GM20431 (cell line): Measurements from ENCODE around the gene PPP1R12B.
"Not testable (repeated sequence)": the region's sequence is repeated elsewhere in the genome, so short reads cannot be mapped to it uniquely, and the experiment has no call there.

Experiments used
- in situ Hi-C: fragments of 300-500 bp; cut with MseI, MboI; formaldehyde crosslinking; loops from one replicate; pipeline ENCODE4 v1.15.0; 2020; ENCODE audit warnings: low sequenced_read_pairs; ENCODE audit not compliant: unreplicated experiment

PPP1R12B gene

DNA sequence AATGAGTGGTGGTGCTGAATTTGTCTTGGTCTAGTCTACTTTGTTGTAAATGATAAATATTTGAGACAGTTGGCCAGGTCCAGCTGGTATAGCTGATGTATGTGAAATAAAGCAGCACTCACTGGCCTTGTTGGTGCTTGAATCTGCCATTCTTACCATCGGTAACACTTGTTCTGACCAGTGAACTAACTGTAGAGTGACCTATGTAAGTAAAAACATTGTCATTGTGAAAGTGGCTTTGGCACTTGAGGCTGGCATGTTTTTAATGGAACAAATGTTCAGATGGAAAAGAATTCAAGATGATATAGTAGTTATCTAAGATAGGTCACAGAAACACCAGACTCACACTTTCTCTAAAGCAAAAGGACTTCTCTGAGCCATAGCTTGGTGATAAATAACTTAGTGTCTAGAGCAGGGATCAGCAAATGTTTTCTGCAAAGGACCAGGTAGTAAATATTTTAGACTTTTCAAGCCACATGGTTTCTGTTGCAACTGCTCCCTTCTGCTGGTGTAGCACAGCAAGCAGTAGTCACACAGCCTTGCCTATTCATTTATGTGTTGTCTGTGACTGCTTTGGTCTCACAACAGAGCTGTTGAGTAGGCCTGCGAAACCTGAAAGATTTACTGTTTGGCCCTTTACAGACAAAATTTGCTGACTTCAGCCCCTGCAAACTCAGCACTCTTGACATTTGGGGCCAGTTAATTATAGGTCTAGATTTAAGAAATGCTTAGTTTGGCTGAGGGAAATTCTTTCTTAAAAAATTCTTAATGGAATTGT, 124.0 kb downstream of the PPP1R12B start:
- in situ Hi-C loops = loop anchor here (25.0 kb wide), 1 partner anchor 240 kb away; the partner anchor contains the start of gene SYT2

DNA sequence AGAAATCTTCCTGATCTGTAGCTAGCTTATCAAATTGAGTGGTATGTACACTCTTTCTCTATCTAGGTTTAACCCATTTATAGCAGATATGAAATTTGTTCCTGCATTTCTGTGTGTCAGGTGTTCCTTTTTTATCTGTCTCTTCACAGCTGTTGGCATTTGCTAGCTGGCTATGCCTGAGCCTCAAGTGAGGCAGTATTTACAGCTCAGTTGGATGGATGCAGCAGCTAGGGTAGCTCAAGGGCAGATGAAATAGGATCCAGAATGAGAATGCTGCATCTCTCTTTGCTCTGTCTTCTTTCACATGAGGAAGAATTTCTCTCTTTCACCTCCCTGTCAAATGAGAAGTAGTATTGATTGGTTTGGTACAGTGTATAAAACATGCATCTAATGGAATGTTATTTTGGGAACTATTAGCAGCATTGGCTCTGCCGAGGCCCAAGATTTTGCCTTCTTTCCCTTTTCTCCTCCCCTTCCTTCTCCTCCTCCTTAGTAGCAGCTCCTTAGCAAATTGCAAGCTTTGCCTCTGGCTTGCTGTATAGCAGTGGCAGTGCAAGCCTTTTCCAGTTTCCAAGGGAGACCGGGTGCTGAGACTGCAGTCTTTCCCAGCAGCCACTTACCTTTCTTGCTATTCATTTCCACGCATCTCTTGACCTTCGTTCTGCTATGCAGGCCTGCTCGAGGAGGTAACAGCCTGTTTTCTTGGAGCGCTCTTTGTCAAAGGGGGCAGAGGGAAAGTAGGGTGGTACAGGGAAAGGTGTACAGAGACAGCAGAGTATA, 125.0 kb downstream of the PPP1R12B start:
- in situ Hi-C loops = loop anchor here (25.0 kb wide), 1 partner anchor 239 kb away; the partner anchor contains the start of gene SYT2

DNA sequence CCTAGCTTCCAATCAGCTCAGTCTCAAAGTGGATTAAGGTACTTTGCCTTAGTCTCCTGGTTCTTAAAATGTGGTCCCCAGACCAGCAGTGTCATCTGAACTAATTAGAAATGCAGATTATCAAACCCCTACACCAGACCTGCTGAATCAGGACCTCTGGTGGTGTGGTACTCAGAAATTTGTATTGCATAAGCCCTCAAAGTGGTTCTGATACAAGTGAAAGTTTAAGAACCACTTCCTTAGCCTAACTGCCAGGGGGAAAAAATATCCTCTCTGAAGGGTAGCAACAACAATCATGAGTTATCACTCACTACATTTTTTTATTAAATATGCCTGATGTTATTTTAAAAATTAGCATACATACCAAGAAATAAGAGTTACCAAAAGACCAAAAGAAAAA, 131.2 kb downstream of the PPP1R12B start:
- in situ Hi-C loops = not testable (repeated sequence)

DNA sequence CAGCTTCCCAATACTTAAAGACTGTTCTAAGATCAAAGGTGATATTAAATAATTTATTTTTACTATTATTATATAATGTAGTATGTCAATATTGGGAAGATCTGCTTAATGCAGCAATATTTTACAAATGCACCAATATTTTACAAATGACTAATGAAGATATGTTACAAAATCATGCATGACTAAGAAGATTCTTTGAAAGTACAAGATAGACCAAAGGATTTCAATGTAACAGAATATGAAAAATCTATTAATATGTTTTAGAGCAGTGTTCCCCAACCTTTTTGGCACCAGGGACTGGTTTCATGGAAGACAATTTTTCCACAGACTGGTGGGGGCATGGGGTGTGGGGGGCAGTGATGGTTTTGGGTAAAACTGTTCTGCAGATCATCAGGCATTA, 132.1 kb downstream of the PPP1R12B start:
- in situ Hi-C loops = not testable (repeated sequence)

DNA sequence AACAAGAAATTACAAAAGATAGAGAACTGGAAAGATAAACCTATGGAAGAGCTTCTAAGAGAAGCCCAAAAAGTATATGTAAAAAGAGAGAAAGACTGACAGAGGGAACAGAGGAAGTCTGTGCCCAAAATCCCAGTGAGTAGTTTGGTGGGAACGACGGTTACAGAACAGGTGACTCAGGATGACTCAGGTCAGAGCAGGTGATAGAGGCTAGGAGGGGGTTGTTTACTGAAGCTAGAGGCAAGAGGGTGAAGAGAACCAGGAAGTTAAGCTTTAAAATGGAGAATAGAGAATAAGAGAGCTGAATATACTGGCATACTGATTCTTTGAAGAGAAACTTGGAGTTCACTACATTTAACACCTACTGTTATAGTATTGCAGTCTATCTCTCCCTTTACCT, 134.9 kb downstream of the PPP1R12B start:
- in situ Hi-C loops = not testable (repeated sequence)

DNA sequence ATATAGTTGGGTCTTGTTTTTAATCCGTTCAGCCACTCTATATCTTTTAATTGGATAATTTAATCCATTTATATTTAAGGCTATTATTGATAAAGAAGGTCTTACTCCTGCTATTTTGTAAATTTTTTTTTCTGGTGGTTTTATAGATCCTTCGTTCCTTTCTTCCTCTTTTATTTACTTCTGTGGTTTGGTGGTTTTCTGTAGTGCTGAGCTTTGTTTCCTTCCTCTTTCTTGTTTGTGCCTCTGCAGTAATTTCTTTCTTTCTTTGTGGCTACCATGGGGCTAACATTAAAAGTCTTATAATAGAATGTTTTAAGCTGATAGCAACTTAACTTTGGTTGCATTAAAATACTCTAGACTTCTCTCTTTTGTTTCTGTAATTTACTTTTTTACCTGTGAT, 135.5 kb downstream of the PPP1R12B start:
- in situ Hi-C loops = not testable (repeated sequence)

DNA sequence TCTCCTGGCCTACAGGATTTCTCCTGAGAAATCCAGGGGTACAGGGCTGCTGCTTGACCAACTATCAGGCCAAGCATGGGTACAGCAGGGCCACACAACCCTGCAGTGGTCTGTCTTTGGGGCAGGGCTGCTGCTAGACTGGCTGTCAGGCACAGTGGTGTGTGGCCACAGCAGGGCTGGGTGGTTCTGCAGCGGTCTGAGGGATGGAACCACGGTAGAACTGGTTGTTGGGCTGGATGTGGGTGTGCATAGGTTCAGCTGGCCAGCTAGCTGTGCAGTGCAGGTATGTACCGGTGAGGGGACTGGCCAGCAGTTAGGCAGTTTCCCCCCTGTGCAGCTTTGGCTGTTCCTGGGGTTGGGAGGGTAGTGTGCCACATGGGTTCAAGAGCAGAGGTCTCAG, 136.3 kb downstream of the PPP1R12B start:
- in situ Hi-C loops = not testable (repeated sequence)

DNA sequence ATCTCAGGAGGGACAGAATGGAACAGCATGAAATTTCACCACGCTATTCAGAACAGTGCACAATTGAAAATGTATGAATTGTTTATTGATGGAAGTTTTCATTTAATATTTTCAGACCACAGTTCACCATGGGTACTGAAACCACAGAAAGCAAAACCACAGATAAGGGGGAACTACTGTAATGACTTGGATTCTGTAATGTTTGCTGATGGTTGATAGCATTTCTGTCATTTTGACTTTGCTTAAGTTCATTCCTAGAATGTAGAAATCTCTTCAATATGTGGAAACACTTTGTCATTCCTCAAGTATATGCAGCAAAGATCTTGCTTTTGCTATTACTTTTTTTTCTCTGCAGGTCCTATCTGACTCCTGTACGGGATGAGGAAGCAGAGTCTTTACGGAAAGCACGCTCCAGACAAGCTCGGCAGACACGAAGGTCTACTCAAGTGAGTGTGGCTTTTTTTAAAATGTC, 139.7 kb downstream of the PPP1R12B start:
- in situ Hi-C loops = not testable (repeated sequence)

DNA sequence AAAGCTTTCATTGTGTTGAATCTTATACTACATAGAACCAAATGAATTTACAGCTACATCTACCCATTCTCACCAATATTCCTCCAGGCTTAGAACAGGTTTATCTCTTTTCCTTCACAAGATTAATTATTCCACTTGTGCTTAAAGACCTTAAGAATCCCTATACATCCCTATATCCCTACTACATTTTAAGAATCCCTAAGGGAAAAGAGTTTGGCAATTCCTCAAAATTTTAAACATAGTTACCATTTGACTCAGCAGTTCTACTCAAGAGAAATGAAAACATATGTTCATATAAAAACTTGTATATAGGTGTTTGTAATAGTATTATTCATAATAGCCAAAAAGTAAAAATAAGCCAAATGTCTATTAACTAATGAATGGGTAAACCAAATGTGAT, 140.6 kb downstream of the PPP1R12B start:
- in situ Hi-C loops = not testable (repeated sequence)

DNA sequence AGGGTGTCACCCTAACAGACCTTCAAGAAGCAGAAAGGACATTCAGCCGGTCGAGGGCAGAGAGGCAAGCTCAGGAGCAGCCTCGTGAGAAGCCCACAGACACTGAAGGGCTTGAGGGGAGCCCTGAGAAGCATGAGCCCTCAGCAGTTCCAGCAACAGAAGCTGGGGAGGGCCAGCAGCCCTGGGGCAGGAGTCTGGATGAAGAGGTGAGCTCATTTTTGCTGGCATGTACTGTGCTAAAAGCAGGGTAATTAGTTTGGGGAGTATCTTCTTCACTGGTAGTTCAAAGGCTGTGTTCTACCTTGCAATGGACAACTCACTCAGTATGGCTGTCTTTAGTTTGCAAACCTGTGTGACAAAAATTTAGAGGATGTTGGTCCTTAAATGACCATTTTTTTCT, 144.6 kb downstream of the PPP1R12B start:
- in situ Hi-C loops = not testable (repeated sequence)

DNA sequence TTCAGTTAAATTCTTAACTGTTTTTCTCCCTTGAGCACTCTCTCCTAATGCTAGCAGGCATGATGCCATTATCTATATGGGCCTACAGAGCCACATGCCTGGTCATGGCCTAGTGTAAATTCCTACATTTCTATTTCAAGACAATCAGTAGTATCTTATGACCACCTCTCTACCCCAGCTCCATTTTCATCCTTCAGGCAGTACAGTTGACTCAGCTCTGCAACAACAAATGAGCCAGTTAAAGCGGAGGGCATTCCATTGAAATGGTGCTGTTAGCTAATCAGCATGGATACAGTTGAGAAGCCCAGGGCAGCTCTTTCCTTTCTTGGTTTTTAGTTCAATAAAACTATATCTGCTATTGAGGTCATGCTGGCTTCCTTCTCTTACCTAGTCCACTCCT, 150.0 kb downstream of the PPP1R12B start:
- in situ Hi-C loops = no loop called here

DNA sequence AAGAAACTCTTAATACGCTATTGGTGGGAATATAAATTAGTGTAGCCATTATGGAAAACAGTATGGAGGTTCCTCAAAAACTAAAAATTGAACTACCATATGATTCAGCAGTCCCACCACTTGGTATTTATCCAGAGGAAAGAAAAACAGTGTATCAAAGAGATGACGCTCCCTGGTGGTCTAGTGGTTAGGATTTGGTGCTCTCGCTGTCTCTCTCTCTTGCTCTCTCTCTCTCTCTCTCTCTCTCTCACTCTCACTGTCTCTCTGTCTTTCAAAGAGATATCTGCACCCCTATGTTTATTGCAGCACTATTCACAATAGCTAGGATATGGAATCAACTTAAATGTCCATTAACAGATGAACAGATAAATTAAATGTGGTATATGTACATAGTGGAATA, 151.5 kb downstream of the PPP1R12B start:
- in situ Hi-C loops = not testable (repeated sequence)

DNA sequence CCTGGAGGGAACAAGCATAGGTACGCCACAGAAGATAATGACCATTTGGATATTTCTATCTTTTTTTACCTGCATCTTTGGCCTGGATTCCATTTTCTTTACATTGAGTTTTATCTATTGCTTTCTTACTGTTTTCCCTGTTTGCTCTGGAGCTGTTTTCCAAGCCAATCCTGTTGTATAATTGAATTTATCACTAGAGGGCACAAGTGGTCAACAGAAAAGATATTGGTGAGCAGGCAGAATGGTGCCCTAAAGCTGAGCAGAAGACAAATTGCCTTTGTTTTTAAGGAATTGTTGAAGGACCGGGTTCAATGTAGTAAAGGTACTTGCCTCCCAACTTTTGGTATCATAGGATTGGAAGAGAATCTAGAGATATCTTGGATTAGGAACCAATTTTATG, 152.8 kb downstream of the PPP1R12B start:
- in situ Hi-C loops = no loop called here

DNA sequence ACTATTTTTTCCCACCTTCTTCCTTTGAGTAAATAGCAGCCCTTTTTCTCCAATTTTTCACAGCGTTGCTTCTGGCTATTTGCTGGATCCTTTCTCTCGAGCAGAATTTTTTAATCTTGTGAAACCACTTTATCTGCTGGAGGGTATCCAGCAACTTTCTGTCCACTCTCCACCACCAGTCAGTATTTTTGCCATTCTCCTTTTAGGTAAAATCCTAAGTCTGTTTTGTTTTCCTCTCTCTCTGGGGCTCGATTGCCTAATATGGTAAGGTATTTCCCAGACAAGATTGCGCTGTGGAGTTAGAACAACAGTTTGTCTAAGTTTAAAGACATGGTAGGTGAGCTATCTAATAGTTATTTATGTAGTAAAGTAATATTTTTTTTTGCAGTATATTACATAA, 156.9 kb downstream of the PPP1R12B start:
- in situ Hi-C loops = no loop called here

DNA sequence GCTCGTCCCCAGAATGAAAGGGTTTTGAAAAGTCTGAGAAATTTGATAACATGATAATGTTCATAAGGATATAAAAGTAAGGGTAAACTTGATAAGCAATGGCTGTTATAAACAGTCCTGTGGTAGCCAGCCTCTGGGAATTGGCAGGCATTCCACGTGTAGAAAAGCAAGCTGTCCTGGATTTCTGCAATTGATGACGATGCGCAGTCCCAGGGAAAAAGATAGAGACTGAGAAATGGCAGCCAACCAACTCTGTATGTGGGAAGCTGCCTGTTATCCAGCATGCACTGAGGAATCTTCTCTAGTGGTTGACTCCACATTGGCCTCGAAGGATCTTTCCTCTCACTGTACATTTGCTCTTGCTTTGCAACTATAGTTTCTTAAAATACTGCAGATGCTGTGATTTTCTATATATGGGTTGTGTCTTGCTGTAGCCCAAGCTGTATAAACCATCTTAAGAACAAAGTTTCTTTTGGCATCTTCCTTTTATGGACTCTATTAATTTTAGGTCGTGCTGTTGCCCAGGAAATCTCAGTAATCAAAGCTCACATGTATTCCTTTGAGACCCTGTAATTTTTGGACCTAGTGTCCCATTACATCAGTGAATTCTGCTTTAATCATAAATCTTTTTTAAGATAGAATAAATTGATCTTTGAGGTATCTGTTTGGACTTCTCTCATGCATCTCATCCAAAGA, 157.5 kb downstream of the PPP1R12B start:
- in situ Hi-C loops = not testable (repeated sequence)

DNA sequence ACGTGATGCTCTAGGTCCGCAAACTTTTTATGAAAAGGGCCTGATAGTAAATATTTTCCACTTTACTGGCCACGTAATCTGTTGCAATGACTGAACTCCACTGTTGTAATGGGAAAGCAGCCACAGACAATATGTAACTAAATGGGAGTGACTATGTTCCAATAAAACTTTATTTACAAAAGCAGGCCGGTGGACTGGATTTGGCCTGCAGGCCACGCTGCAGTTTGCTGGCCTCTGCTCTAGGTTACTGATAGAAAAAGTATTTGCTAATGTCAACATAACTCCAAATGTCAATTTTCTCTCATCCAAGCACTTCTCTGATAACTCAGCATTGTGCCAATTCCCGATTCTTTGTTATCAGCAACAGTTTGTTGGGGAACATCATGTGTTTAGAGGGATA, 160.4 kb downstream of the PPP1R12B start:
- in situ Hi-C loops = not testable (repeated sequence)

DNA sequence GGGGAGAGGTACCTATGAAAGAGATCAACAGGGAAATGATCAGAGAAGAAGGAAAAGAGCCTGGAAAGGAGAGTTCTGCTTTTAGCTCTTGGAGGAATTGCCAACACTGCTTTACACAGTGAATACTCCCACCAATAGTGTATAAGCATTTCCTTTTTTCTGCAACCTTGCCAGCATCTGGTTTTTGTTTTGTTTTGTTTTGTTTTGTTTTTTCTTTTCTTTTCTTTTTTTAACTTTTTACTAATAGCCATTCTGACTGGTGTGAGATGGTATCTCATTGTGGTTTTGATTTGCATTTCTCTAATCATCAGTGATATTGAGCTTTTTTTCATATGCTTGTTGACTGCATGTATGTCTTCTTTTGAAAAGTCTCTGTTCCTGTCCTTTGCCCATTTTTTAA, 165.4 kb downstream of the PPP1R12B start:
- in situ Hi-C loops = not testable (repeated sequence)

DNA sequence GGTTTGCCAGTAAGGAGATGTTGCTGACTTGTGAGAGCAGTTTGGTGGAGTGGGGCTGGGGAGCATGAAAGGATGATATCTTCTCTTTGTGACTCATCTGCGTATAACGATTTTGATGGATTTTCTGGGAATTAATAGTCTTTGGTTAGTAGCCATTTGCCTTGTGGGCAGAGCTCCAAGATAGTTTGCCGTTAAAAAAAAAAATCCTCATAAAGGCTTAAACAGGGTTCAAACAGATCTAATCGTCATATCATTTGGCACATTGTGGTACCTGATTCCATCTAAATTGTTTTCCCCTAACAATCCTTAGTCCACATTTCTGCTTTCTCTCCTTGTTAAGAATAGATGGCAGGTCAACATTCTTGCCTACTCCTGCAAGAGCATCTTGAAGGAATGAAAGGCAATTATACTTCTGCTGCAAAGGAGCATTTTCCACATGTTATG, 168.0 kb downstream of the PPP1R12B start:
- in situ Hi-C loops = no loop called here

DNA sequence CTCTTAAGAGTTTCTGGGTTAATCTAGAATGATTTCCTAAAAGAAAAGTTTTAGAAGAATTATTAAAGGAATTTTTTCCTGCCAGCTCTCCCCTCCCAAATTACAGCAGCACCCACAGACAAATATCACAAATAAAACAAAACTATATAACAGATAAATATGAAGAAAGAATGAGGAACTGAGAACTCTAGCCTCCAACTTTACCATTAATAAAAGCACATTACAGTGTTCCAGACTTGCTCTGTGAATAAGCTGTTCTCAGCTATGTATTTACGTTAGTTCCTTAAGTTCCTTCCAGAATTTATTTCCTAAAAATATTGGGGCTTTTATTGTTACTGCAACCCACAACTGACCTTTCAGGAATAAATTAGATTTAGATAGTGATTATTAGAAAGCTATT, 168.6 kb downstream of the PPP1R12B start:
- in situ Hi-C loops = not testable (repeated sequence)

DNA sequence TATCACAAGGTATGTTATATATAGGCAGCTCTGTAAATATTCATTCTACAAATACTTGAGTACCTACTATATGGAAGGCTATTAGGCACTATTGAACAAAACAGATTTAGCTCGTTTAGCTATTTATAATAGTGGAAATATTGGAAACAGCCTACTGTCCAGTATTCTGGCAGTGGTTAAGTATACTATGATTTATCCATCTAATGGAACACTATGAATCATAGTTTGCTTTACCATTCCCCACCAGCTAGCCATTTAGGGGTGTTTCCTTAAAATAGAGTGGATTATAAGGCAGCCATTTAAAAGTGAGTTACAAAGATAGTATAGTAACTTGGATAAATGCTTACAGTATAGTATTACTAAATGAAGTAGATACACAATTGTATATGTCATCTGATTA, 169.7 kb downstream of the PPP1R12B start:
- in situ Hi-C loops = not testable (repeated sequence)

DNA sequence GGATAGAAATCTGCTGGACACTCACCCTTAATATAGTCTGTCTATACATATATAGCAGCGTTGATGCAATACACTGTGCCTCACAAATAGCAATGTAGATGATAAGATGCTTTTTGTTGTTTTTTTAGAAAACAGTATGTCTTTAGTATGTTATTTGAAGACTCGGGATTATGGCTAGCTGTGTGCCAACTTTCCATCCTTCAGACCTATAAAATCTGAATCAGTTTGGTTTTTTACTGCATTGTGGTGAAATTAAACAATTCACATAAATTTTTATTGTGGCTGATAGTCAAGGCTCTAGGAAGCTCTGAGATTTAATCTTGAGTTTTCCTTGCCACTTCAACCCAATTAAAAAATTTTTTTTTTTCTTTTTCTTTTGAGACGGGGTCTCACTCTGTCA, 170.4 kb downstream of the PPP1R12B start:
- in situ Hi-C loops = not testable (repeated sequence)
